GM19193 (cell line): ENCODE data around the gene BABAM2.

ENCODE experiments used
- POLR2A ChIP-seq: IDR thresholded peaks from 4 replicates; pipeline ENCODE4 v1.6.1; 2011; ENCODE audit not compliant: insufficient read depth, insufficient read length; ENCODE audit errors: extremely low read depth

Gene BABAM2

DNA sequence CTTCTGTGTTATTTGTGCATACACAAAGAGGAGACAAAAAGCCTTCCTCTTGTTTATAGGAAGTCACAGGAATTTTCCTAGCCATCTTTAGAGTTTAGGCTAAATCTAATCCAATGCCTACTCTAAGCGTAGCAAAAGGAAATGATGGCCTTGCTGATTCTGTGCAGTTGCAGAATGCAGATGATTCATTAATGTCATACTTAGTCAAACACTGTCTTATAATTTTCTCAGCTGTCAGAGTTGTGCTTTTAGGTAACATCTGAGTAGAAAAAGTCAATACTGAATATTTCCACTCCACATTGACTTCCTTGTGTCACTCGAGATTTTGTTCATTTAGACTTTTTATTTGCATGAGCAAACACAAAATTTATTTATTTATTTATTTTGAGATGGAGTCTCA is 344.3 kb downstream of the BABAM2 start:
- no peak for TF ChIP-seq POLR2A

DNA sequence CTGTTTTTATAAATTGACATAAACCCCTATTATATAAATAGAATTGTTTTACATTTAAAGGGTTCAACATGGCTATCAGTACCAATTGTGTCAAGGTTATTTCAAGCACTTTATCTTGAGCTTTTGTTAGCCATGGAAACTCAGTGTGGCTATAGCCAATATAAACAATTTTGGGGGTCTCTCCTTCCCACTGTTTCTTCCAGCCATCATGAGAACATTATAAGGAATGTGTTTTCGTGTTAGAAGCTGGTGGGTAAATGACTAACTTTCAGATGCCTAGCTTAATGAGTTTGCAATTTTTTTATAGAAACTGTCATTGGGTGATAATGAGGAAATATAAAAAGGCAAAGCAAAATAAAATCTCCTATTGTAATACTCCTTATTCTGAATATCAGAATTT is 348.7 kb downstream of the BABAM2 start:
- no peak for TF ChIP-seq POLR2A

DNA sequence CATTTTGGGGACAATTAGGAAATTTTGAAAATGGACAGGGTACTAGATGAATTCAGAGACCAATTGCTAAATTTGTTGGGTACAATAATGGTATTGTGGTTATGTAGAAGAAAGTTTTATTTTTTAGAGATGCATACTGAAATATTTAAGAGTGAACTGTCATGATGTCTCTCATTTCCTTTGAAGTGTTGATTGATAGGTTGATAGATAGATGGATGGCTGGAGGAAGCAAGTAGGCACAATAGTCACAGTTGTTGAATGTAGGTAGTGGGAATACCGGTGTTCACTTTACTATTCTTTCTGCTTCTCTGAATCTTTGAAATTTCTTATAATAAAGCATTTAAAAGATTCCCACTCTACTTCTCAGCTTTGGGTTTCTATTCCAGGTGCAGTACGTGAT is 350.4 kb downstream of the BABAM2 start:
- no peak for TF ChIP-seq POLR2A

DNA sequence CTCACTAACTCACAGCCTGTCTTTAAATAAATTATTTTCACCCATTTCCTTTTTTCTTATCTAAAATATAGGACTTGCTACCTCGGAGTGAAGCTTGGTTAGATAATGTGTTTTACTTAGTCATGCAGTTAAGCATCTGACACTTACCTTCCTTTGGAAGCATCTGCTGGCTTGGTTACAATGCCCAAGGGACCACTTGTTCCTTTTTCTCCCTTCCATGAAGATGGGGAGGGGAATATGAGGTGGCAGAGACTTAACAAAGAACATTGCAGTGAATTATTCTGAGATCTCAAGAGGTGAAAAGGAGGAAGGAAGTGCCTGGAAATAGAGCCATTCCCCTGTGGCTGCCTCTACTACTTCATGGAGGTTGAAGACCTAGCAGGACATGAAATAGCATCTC is 356.8 kb downstream of the BABAM2 start:
- TF ChIP-seq POLR2A = no peak

DNA sequence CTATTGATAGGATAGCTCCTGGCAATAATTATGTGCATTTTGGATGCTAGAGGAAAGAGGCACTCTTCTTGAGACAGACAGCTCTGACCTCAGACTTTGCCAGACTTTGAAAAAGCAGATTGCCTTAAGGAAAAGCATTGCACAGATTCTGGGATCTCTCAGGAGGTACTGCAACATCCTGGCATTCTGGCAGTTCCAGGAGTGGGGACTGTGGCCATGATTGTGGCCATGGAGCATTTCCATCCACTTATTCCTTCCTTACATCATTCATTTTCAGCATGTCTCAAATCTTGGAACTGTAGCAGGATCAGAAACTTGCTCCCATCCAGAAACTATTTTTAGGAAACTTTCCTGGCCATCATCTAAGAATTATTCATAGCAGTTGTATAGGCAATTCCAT is 357.2 kb downstream of the BABAM2 start:
- TF ChIP-seq POLR2A = no peak

DNA sequence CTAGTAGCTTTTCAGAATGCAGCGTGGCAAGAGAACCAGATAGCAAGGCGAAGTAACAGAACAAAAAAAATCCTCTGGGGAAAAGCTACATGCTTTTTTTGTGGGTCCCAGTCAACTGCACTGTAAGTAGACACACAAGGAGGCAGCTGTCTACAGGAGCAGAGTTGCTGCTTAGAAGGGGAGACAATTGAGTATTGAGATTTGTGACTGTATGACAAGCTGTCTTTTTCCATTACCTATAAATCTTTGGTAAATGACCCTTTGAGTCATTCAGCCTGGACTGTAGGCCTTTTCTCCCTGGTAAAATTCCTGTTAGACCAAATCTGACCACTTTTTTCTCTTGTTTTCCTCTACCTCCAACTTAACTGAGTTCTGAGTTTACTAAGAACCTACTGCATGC is 358.0 kb downstream of the BABAM2 start:
- TF ChIP-seq POLR2A = no peak

DNA sequence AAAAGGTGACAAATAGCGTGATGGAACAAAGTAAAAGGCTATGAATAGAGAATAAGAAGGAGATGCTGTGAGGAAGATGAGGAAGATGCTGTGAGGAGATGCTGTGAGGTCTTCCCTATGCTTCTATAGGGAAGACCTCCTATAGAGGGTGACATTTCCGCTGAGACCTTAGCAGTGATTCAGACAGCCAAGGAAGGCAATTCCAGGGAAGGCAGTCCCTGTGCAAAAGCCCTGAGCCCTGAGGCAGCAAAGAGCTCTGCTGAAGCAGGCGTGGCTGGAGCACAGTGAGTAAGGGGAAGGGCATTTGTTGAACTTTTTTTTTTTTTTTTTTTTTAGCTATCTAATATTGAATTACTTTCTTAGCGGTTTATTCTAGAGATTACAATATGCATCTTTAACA is 359.5 kb downstream of the BABAM2 start:
- TF ChIP-seq POLR2A = no peak

DNA sequence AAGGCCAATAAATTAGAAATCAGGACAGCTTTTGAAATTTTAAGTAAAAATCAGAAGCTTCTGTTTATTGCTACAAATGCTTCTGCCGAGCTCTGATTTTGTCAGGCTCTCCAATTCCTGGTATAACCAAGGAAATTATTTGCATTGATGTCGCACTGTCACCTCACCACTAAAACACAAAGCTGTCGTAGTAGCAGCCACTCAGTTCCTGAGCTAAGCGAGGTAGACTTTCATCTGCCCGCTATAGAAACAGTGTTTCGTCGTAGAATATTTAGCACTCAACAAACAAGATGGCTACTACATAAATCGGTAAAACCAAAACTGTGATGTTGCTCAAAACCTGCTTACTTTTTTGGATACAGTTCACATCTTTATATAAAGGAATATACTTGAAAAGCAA is 360.8 kb downstream of the BABAM2 start:
- TF ChIP-seq POLR2A = no peak

DNA sequence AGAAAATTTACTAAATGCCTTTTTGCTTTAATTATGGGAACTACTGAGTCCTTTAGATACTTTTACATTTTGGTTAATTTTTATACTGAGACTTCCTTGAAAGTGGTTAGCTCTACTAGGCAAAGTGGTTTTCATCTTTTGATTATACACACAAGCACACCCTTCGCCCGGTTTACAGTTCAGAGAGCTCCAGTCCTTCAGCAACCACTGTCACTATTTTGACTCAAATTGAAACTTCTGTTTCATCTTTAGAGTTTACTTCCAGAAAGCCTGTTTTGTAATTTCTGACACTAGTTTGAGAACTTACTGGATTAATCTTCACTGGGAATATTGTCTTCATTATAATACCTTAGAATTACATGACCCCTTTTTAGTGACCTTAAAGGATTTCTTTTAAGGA is 361.8 kb downstream of the BABAM2 start:
- TF ChIP-seq POLR2A = no peak

DNA sequence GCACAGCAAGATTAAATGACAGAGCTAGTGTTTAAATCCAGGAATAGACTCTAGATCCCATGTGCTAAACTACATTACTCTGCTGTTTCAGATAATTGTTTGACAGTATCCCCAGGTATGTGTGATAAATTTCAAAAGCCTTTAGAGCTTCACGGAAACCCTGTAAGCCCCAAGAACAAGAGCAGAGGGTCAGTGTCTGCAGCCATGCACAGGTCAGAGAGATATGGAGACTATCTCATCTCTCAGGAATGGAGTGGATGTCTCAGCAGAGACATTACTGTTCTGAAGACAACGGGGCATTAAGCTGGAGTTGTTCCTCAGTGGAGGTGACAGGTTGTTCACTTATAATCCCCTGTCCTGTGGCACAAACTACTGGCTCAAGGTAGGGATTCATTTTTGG is 363.0 kb downstream of the BABAM2 start:
- TF ChIP-seq POLR2A = no peak

DNA sequence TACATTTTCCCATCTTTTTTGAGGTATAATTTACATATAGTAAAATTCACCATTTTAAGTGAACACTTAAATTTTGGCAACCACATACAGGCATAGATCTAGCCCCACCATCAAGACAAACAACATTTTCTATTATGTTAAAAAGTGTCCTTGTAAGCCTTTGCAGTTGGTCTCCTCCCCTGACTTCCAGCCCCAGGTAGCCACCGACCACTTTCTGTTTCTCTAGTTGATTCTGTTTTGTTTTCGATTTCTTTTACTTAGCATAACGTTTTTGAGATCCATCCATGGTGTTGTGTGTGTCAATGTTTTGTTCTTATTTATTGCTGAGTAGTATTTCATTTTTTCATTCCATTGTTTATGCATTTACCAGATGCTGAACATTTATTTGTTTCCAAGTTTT is 366.7 kb downstream of the BABAM2 start:
- no peak for TF ChIP-seq POLR2A

DNA sequence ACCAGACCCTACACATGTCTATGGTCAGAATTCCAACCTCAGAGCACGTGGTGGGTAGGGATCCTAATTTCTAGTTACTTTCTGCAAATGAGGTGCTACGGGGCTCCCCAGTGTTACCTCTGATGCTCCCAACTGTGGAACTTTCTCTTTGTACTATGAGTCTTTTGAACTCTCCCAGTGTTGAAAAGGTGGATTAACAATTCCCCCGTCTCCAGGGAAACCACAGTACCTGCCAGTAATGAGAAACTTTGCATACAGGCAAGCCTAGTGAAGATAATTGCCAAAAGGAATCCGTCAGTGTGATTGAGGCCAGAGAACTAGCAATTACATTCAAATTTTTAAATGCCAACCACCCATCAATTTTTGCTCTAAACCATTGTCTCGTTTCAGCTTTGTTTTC is 373.2 kb downstream of the BABAM2 start:
- TF ChIP-seq POLR2A = no peak

DNA sequence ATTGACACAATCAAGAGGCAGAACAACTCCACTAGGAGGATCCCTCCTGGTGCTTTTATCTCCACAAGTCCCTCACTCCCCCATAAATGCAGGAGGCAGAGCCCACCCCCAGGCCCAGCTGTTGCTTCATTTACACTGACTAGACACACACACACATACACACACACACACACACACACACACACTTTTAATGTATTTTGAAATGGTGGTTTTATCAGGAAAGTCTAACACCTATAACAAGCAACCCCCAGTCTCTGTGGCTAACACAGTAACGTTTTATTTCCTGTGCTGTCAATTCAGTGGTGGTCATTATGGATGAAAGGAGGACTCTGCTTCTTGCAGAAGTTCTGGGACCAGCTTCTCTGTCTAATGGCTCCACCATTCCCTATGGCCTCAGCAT is 376.8 kb downstream of the BABAM2 start:
- TF ChIP-seq POLR2A = no peak

DNA sequence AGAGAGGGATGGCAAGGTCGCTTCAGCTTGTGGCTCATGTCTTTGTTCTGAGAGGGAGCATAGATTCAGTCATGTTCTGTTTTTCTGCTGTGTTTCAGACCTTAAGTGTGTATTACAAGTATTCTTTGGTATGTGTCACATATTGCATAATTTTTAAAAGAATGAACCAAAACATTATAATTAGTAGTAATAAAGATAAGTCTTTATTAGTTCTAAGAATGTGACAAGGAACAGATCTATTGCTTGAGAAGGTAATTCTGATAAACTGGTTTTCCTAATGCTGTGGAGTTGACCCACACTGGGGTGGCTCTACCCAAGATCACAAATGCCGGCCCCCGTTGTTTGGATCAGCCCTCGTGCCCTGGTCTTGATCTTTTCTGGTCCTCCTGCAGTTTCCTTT is 377.9 kb downstream of the BABAM2 start:
- TF ChIP-seq POLR2A = no peak

DNA sequence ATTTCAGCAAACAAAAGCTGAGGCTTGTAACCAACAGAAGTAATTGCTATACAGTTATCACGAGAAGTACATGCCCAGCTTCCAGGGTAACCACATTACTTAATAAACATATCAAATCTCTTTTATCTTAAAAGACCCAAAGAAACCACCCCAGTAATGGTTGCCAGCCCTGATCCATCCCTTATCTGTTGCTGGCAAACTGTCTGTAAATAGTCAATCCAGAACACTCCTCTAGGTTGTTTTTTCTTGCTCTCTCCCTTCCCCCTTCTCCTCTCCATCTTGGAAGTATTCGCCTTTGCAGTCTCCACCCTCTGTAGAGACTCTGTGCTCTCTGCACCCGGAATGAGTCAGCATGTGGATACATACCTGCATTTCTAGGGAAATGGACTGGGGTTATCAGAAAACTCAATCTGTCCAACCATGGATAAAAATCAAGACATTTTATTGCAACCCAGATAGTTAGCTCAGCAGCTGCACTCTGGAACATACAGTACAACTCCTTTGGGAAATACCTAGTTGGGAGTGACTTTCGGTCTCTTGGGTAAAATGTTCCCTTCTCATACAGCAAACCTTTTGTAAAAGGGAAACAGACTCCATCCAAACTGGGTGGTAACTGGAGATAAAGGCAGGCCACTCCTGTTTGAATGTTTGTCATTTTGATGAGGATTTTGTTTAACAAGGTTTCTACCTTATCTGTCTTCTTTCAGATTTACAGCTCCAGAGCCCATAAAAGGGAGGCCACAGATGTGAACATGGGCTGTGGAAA is 378.7 kb downstream of the BABAM2 start:
- TF ChIP-seq POLR2A = no peak

DNA sequence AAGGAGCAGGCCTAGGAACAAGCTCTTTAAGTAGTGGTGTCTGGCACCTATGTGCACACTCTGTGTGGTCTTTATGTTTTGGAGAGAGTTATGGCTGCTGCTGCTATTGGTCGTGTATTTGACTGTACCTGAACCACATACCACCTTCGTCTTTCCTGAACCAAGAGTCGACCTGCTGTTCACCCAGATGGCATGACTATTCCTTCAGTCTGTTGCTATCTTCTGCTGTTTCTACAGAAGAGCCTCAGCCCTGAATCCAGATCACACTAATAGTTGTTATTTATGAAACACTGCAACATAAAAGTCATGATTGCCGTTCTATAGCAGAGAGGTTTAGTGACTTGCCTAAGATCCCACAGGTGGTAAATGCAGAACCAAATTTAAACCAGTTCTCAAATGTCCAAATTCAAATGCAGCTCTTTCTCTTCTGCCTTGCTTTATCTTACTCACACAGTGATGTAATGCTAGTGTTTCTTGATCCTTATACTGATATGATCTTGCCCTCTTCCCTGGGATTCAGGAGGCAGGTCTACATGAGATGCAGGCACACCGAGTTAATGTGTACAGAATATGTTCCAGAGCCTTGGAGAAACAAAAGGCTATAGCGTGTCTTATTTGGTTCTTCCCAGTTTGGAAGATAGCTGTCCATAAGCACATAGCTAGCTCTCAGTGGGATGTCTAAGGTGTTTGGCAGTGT is 380.1 kb downstream of the BABAM2 start:
- no peak for TF ChIP-seq POLR2A
